ENCODE measurements around the gene DDX54. TPM values are rescaled to one million over a fixed set of nuclear protein-coding genes. Genes with fewer than 3 reads are reported as not detected.

DDX54 gene
- total RNA-seq, 1 experiment from 2014 or later: 83.0 TPM

DNA sequence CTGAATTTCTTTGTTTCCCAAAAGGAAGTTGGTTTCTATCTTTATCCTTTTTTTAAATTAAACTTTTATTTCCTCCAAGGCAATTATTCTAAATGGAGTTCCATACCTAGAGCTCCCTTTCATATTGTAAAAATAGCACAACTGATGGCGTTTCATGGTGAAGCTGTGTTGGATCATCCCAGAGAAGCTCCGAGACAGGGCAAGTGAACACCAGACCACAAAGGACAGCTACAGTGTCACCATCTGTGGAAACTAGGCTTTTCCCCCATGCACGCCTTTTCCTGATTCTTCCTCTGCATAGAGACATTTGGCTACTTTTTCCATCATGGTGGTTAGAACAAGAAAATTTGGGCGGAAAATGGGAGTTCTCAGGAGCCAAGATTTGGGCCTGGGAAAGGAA, 48.7 kb upstream of the DDX54 start:
- Histone ChIP-seq H3K4me1 (ENCODE audit: insufficient read depth, low read length) (peaks cover 6% of the 10 kb centered on the region; the same call in 1 of the 2 replicates), H3K56ac (ENCODE audit: insufficient read length, low read depth, low read length) (no peak overlapping the region), H3K27me3 (ENCODE audit: insufficient read depth, low read length) (no peaks in the 10 kb centered on the region), H3K4me2 (ENCODE audit: insufficient read depth, insufficient read length, low read length) (no peak overlapping the region), H2BK5ac (ENCODE audit: insufficient read length, low read length) (no peak overlapping the region), H2BK20ac (ENCODE audit: low read depth, low read length, poor library complexity, severe bottlenecking) (no peak overlapping the region), H3K9ac (ENCODE audit: extremely low read depth, insufficient read length, low read length) (no peak overlapping the region), H4K20me1 (ENCODE audit: control insufficient read depth, insufficient read depth, insufficient read length) (no peaks in the 10 kb centered on the region), H2BK120ac (ENCODE audit: low read depth, low read length, poor library complexity, severe bottlenecking) (no peak overlapping the region), H4K8ac (replicated peaks; ENCODE audit: insufficient read length, low read depth, low read length) (no peak overlapping the region), H2BK12ac (ENCODE audit: insufficient read length, low read depth, low read length) (no peak overlapping the region), H3K27ac (ENCODE audit: insufficient read length, low read depth, low read length) (no peak overlapping the region), H3T11ph (ENCODE audit: low read length) (no peak overlapping the region), H3K23ac (ENCODE audit: insufficient read length, low read depth, low read length) (no peak overlapping the region), H4K5ac (ENCODE audit: insufficient read length, low read depth, low read length) (no peak overlapping the region), H2AFZ (ENCODE audit: low read length) (no peak overlapping the region), H3K23me2 (ENCODE audit: insufficient read length, low read depth, low read length, poor library complexity, severe bottlenecking) (no peaks in the 10 kb centered on the region), H3K79me1 (ENCODE audit: insufficient read depth, low read depth, low read length, poor library complexity, severe bottlenecking) (no peaks in the 10 kb centered on the region), H3K9me3 (ENCODE audit: control insufficient read depth, low read depth, low read length) (no peaks in the 10 kb centered on the region), H4K91ac (ENCODE audit: insufficient read length, low read depth, low read length) (no peak overlapping the region), H2BK15ac (ENCODE audit: low read depth, low read length) (no peak overlapping the region), H3K79me2 (ENCODE audit: insufficient read depth, low read length) (no peaks in the 10 kb centered on the region), H3K4ac (ENCODE audit: low read depth, low read length) (no peak overlapping the region), H2AK5ac (ENCODE audit: insufficient read length, low read length) (no peak overlapping the region), H3K14ac (ENCODE audit: insufficient read depth, low read length) (no peak overlapping the region), H3K18ac (ENCODE audit: insufficient read length, low read depth, low read length) (no peak overlapping the region)
- peak overlapping the region in 1 of 3 experiments; percentile 59; a peak in 1 of 7 replicates for H3K27ac Mint-ChIP-seq
- H3K9me3 Mint-ChIP-seq: peaks cover 0 to 3% of the 10 kb centered on the region in 2 experiments; a peak in 2 of 5 replicates
- no peaks in the 10 kb centered on the region for H3K27me3 Mint-ChIP-seq (ENCODE audit: low read depth)
- no peak overlapping the region for H3K4me3 Mint-ChIP-seq
- no peak for DNase-seq
- peaks cover 21 to 25% (median 24%) of the 10 kb centered on the region in 3 experiments for H3K36me3 Mint-ChIP-seq (ENCODE audit: insufficient read depth in 1 of 3, low read depth in 3 of 3)
- peaks cover 30 to 31% of the 10 kb centered on the region in 2 experiments for H3K4me1 Mint-ChIP-seq
- TF ChIP-seq CTCF (conservative IDR thresholded peaks at IDR 0.05): no peak
- no CpG with 5 or more reads among the region's 4 CpGs for whole genome bisulfite sequencing (ENCODE audit: extremely low coverage, insufficient read length, low lambda C conversion rate)
